Inflammatory macrophage treated with lipopolysaccharide for 1 hour (primary cell): ENCODE measurements around the gene ATP6V1F.
"Not testable (repeated sequence)": the region's sequence is repeated elsewhere in the genome, so short reads cannot be mapped to it uniquely, and the experiment has no call there.

Source experiments
- DNase-seq, 2 donors: peaks; one replicate each; pipeline ENCODE4 v3.0.0-alpha.2; 2020 to 2022

Gene ATP6V1F

GRCh38 chr7:128903621-128904361 is 41.1 kb downstream of the ATP6V1F start:
- no peak for DNase-seq

GRCh38 chr7:128904381-128905197 is 41.9 kb downstream of the ATP6V1F start:
- peak; percentile 62 to 78 for DNase-seq

GRCh38 chr7:128906001-128906765 is 43.5 kb downstream of the ATP6V1F start:
- no peak for DNase-seq

- no peak for DNase-seq
Observed at GRCh38 chr7:128906766-128907559, 44.3 kb downstream of the ATP6V1F start.

- DNase-seq, result no peak
Observed at GRCh38 chr7:128908750-128909624, 46.3 kb downstream of the ATP6V1F start.

GRCh38 chr7:128909625-128910568 is 47.2 kb downstream of the ATP6V1F start:
- no peak for DNase-seq

GRCh38 chr7:128910569-128910945 is 47.9 kb downstream of the ATP6V1F start, which contains the start of gene KCP:
KCP (minus strand) TSS chr7:128910709; CDS start chr7:128910676, 33 bp downstream.
- no peak for DNase-seq

GRCh38 chr7:128911423-128912031 is 48.9 kb downstream of the ATP6V1F start:
- DNase-seq, result peak in 1 of 2 donors; percentile 19

GRCh38 chr7:128912281-128912680 is 49.6 kb downstream of the ATP6V1F start:
- no peak for DNase-seq

- not testable (repeated sequence) for DNase-seq
Observed at GRCh38 chr7:128912709-128913495, 50.2 kb downstream of the ATP6V1F start.

- no peak for DNase-seq
Observed at GRCh38 chr7:128913870-128914565, 51.4 kb downstream of the ATP6V1F start.

- no peak for DNase-seq
Observed at GRCh38 chr7:128914566-128915151, 52.0 kb downstream of the ATP6V1F start.

GRCh38 chr7:128915271-128915819 is 52.7 kb downstream of the ATP6V1F start:
- no peak for DNase-seq
